ENCODE results near the gene TRPM3.

TRPM3 gene

DNA sequence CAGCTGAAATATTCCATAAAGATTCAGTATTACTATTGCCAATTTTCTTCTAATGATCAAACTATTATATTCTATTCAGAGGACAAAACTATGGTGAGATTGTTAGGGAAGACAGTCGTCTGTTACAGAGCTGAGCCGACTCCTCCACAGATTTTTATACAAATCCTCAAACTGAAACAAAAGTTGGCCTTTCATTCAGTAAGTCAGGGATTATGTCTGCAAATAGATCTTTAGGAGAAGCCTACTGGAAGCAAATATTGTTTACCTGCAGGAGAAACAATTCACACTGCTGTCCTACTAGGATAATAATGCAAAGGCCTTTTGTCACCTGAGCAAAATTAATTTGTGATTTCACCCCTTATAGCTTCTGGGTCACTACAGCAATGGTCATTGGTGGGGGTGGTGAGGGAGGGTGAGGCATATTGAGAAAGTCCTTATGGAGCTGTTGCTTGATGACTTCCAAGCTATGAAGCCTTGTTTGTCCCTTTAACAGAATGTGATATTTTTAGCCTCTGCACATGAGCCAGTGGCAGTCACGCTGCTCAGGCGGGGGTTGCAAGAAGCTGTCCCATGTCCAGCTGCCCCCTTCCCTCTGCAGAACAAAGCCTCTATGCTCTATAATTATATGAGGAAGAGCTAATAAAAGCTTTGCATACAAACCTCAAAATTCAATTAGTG lies 506.5 kb downstream of the TRPM3 start:
- DNase-seq (ENCODE audit: low read depth, low spot score) = no peak

DNA sequence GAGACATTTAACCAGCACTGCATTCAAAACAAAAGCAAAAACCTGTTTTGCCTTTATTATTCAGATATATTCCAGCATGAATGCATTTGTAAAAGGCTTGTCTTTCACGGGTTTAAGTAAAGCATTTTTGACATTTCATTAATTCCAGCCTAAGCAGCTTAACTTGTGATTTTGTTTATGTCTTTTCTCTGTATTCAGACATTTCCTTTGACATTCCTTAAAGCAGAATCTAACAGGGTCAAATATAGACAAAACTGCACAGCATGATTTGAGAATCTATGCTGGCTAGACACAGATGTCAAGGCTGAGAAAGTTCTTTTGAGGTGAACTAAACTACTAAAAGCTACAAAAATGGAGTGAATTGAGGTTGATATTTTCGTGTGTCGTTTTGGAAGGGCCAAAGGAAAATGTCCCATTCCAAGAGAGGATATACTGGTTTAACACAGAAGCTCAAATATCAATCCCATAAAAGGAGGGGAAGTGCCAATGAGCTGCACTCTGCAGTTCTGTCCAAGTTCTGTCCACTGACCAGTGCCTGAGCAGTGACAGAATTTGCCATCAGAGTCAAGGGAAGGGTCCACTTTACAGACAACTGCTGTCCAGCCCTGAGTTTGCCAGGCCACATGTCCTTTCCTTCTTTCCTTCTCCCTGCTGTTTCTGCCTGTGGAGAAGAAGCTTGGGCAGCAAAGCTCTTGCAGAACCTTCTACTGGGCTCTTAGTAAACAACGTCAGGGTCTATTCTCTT lies 508.2 kb downstream of the TRPM3 start:
- DNase-seq (ENCODE audit: low read depth, low spot score) = no peak

DNA sequence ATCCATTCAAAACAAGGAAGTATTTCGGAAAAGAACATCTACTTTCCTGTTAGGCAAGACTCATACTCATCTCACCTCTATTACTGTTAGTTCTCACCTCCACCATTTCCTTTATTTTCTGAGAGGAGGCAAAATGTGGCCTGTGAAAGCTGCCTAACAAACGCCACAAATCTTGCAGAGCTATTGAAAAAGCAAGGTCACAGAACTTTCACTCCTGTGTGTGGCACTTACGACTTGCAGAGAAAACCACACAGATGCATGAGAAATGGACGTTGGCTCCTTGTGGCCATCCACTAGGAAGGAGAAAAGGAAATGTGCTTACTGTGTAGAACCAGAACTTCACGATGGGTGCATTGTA lies 511.2 kb downstream of the TRPM3 start:
- DNase-seq (ENCODE audit: low read depth, low spot score) = no peak

DNA sequence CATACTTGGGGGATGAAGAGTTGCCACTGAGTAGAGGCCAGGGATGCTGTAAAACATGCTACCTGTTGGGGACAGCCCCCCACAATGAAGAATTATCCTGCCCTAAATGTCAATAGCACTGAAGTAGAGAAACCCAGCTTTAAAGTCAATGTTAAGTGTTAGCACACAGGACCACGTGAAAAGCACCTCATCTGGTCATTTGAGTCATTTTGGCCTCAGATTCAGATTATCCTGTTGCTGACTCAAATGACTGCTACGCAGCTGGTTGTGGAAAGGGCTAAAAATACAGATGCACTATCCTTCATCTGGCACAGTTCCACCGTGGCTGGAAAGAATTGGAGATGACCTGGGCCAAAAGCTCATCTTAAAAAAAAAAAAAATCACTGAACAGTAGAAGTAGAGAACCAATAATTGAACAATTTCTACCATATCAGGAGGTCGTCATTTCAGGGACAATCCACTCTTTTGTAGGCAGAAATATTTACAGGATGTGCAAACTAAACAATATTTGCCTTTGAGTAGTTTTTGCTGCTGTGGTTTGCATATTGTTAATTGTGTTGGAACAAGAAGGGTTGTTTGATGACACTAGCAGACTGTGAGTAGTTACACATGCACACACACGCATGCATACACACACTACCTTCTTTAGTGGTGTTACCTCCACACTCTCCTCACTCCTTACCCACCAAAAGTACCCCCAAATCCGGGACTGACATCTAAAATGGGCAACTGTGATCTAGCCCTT lies 511.7 kb downstream of the TRPM3 start:
- DNase-seq (ENCODE audit: low read depth, low spot score) = no peak

DNA sequence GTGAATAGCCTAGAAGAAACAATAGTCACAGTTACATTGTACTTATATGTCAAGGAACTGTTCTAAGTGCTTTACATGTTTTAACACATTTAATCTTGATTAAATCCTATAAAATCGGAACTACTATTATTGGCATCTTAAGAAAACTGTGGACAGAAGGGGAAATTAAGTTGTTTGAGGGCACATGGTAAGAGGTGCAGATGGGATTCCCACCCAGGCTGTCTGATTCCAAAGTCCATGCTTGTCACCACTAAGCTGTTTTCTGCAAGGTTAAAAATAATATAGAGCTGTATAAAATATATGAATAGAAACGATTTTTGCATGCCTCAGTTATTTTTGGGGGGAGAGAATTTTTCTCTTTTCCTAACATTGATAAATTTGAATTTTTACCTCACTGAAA lies 512.4 kb downstream of the TRPM3 start:
- DNase-seq (ENCODE audit: low read depth, low spot score) = no peak

DNA sequence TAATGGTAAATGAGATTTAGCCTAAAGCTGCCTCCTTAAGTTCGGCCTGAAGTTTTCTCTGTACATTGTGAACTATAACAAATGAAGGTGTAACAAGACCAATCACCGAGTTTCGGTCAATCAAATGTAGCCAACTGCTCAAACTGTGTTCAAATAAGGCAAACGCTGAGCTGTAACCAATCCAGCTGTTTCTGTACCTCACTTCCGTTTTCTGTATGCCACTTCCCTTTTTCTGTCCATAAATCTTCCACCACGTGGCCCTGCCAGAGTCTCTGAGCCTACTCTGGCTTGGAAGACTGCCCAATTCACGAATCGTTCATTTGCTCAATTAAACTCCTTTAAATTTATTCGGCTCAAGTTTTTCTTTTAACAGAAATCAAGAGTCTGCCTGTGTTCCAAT lies 513.5 kb downstream of the TRPM3 start:
- no peak for DNase-seq (ENCODE audit: low read depth, low spot score)

DNA sequence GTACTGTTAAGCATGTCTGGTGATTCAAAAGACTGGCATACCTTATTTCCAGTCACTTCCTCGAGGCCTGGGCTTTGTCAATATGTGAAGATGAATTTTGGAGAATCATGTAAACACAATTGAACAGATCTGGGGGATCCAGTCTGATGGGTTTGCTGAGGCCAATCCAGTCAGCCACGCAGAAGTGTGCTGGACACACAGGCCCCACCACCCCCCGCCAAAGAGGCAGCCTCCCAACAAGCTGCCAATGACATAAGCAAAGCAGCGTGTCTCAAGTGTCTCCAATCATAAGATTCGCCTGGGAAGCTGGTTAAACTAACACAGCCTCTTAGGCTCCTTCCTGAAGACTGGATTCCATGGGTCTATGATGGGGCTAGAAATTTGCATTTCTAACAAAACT lies 514.1 kb downstream of the TRPM3 start:
- DNase-seq (ENCODE audit: low read depth, low spot score) = no peak

DNA sequence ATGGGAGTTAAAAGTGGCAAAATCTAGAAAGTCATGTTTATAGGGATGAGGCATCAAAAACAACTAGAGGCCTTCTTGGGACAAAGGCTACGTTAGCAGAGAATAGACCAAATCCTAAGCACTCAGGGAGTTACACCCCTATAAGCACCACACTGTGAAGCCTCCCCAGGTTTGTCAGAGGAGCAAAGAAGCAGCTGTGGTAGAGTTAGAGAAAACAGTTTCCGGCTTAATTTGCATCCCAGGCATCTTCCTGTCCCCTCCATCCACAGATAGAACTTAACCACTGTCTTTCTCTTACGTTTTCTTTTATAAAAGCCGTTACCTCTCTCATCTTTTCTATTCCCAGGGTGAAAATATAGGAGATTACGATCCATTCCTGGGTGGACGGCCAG lies 518.4 kb downstream of the TRPM3 start:
- no peak for DNase-seq (ENCODE audit: low read depth, low spot score)

DNA sequence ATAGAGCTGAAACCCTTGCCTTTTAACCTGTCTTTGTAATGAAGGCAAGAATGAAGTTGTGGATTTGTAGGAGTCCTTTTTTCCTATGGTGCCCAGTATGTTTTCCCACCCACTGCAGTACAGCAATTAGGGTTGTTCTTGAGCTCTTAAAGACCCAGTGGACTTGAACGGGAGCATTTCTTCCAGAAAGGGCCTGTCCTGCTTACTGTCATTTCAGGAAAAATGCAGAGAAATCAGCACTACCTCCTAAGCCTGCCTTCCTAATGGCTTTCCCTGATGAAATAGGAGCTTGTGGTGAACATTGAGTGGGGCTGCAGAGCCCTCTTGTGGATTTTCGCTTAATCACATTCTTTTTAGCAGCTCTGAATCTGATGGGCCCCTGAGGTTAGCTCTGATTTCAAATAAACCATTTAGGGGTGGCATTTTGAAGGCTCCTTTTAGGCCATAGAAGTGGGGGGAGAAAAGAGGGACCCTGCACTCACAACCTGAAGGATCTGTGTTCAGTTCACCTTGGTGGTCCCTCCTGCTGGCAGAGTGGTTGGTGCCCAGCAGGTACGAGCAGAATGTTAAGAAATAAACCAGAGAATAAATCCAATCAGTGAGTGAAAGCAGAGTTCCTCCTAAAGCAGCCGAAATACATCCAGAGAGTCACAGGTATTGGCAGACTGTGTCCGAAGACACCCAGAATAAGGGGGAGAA lies 519.0 kb downstream of the TRPM3 start:
- peak; percentile 57 for DNase-seq (ENCODE audit: low read depth, low spot score)

DNA sequence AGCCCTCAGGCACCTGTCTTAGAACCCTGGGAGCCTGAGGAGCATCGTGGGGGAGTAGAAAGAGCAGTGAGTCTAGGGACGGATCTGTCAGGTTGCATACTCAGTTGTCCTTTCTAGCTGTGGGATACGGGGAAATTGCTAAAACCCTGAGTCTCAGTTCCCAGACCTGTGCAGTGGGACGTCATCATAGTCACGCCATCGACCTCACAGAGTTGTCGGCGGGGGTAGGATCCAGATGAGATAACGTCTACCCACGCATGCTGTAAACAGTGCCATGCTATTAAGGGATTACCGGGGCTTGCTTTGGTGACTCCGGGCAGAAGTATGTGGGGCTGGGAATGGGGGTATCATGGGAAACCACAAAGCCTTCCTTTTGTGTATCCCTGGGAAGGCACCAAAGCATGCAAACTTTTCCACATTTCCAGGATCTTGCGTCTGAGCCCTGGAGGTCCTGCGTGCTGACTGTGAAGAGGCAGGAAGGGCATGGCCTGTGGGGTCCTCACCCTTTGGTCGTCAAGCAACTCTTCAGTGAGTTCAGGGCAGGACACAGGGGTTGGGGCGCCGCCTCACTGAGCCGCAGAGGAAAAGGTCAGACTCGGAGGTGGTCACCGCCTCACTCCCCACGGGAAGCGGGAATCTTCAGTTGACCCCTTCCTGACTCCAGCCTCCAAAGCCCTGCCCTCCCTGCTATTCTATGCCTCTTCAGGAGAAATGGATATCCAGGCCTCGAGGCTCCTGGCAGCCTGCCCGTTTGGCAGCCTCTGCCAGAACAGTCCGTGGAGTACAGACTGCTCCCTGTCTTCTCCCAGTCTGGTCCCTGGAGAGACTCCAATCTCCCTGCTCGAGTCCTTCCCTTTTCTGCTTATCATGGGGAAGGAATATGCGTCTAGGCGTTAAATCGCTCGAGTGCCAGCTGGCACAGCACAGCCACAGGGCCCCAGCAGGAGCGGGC lies 520.1 kb downstream of the TRPM3 start:
- DNase-seq (ENCODE audit: low read depth, low spot score) = no peak

DNA sequence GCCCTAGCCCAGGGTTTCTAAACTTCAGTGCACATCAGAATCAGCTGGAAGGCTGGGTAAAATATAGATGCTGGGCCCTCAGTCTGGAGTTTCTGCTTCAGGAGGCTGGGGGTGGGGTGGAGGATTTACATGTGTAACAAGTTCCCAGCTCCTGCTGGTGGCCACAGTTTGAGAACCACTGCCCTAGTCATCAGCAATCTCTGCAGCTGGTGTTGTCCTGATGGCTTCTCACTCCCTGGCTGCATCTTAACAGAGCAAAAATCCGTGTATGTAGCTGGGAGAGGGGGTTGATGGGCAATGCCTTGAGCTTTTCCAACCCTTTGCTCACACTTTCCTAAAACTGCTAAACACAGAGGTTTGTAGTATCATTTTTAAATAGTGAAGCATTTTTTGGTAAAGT lies 520.9 kb downstream of the TRPM3 start:
- DNase-seq (ENCODE audit: low read depth, low spot score) = no peak

DNA sequence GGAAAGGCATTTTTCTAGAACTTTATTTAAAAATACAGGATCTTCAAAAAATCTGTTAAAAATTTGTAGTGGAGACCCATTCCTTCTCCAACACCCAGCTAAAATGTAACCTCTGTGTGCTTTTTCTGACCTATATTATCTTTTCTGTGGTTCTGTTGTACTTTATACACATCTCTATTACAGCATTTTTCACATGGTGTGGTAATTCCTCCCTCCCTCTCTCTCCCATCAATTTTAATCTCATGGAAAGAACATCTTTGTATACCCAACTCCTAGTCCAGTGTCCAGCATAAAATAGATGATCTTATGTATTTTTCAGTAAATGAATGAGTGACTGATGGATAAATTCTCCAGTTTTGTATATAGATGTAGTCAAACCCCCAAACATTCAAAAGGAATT lies 523.5 kb downstream of the TRPM3 start:
- DNase-seq (ENCODE audit: low read depth, low spot score) = no peak

DNA sequence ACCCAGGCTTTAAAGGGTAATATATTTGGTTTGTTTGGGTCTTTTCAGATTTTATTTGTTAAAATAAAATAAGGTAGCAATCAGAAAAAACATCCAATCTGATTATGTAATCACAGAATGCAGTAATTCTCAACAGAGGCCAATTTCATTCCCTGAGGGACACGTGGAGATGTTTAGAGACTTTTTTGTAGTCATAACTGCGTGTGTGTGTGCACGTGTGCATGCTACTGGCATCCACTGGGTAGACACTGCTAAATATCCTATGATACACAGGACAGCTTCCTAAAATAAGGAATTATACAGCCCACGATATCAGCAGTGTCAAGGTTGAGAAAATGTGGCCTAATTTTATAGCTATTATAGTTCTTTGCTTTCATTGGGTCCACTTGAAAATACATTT lies 526.2 kb downstream of the TRPM3 start:
- no peak for DNase-seq (ENCODE audit: low read depth, low spot score)

DNA sequence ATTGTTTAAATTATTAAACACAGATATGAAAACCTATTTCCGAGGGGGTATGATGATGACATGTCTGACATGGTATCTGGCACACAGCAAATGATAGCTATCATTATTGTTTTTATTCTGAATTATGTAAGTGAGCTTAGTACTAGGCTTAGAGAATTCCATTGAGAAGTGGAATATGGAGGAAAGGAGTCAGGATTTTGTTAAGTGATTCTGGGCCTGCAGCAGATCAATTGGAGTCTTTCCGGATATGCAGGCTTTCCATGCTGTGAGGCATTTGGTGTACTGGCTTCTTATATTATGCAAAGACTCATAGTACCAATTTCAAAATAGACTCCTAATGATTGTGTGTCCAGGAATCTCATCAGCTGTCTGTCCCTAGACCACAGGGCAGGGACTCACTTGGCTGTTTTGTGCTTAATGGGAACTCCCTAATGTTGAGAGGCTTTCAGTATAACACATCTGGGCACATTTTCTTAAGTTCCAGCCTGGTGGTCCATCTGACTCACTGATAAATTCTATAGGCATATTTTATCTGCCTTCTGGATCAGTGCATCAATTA lies 527.0 kb downstream of the TRPM3 start:
- DNase-seq (ENCODE audit: low read depth, low spot score) = no peak

DNA sequence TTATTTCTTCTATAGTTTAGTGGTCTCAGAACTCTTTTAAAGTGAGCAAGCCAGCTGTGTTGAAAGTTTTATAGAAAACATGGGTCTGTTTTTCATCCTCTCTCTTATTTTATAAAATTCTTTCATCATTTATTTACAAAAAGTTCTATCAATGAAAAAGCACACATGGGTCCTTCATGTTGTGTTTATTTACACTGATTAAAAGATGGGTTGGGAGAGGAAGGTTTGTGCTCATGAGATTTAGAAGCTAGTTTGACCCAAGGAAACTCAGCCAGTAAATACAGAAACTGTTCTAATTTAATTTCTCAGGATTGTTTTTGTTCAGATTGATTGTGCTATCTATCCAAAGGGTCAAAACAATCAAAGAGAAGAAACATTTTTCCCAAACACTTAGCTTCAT lies 528.2 kb downstream of the TRPM3 start:
- DNase-seq (ENCODE audit: low read depth, low spot score) = no peak

DNA sequence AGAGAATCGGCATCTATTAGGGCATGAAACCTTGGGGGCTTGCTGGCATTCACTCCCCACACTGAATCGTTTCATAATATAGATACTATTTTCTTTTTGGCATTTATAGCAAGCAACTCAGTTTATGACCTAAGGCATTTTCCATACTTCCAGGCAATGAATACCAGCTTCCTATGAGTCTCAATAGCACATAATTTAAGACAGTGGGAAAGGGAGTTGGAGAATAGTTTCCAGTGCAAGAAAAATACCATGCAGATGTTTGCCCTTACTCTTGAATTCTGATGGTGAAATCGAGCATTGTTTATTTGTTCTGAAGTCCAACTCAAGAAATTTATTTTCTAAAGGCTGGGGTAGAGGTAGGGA lies 531.1 kb downstream of the TRPM3 start:
- no peak for DNase-seq (ENCODE audit: low read depth, low spot score)

DNA sequence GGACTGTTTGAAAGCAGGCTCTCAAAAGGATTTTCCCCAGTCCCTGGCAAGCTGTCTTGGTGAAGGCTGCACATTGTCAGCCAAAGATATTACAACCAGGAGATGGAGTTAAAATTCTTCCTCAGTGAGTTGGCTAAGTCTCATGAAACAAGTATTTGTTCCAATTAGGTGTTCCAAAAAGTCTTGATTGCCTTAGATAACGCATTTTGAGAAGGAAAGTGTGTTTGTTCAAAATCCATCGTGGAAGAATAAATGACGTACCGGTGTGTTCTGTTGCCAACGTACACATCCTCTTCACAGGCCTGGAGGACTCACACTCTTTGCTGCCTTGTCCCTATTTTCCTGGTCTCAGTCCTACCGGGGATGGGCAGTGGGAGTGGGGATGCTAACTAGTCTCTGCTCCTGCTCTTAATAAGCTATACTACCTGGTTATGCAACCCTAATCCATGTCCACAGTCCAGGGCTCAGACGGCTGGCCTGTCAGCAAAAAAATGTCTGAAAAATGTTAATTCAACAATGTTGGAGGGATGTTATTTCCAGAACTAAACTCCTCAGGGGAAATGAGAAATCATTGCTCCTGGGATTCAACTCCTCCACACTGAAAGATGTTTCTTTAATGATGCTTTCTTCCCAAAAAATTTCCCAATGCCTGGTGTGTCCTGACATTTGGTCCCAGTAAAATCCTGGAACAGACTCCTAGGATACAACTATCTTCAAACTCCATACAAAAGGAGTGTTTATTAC lies 531.7 kb downstream of the TRPM3 start:
- no peak for DNase-seq (ENCODE audit: low read depth, low spot score)

DNA sequence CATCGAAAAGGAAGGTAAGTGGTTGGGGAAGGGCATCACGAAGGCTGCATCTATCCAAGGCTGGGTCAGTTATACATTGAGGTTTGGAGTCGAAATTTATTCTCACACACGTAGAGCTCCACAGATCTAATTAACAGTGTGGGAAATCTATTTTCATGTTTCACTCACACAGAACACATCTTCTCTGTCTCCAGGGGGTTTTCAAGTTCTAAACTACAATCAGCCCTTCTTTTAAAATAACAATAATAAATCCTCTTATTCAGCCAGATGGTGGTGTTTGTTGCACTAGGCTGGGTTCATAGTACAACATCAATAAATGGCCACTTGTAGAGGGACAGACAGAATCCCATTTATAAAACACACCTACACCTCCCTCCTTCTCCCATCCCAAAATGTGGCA lies 532.4 kb downstream of the TRPM3 start:
- no peak for DNase-seq (ENCODE audit: low read depth, low spot score)

DNA sequence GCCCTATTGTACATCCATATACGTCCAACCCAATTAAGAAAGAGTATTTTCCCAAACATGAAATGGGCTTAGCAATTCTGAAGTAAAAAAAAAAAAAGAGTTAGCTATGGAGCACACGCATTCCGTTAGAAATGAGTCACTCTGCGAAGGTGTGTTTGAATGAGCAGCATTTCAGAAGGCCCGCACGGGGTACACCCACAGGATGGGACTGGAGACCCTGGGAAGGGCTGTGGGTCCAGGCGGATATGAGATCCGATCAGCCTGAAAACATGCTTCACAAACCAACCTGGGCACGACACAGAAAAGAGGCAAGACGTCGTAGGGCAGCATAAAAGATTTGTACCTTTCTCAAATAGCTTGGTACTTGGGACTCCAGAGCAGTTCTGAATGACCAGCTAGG lies 533.0 kb downstream of the TRPM3 start:
- DNase-seq (ENCODE audit: low read depth, low spot score) = no peak

DNA sequence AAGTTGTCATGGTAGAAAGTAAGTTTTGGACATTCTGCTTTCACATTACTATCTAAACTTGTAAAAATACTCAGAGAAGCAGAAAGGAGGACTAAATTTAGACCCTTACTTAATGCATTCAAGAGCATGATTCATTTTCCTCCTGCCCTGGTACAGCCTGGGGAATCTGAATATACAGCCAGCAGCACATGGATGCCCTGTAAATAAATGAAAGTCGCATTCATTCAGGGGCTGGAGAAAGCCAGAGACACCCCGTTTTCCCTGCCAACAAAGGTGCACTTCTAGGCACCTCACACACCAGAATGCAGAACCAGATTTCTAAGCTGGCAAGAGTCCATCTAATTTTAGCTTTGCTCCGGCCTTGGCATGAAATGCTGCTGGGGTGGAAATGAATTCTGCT lies 534.2 kb downstream of the TRPM3 start:
- no peak for DNase-seq (ENCODE audit: low read depth, low spot score)

Data from iPS DF 19.7 (cell line).